ENCODE data around the gene DCX. TPM values are rescaled to one million over a fixed set of nuclear protein-coding genes. Genes with fewer than 3 reads are reported as not detected.

DCX gene
- total and polyA plus RNA-seq, 2 of the 4 experiments (the other 2 are of a cell fraction) = not detected

GRCh38 chrX:111254896-111255693 is 156.9 kb downstream of the DCX start:
- Histone ChIP-seq H3K9ac (ENCODE audit: low read depth, low read length) (no peak overlapping the region), H2AK5ac (ENCODE audit: low read depth, low read length) (no peak overlapping the region), H2BK120ac (ENCODE audit: low read depth, low read length) (no peak overlapping the region), H3K9me1 (ENCODE audit: insufficient read depth, low read length) (no peaks in the 10 kb centered on the region), H3K36me3 (ENCODE audit: control insufficient read depth, insufficient read depth, low read length) (no peaks in the 10 kb centered on the region), H4K5ac (ENCODE audit: low read depth, low read length) (no peak overlapping the region), H2AFZ (replicated peaks; ENCODE audit: low read length, poor library complexity) (no peak overlapping the region), H2BK20ac (ENCODE audit: low read depth, low read length) (no peak overlapping the region), H3K23ac (ENCODE audit: low read depth, low read length) (no peak overlapping the region), H3K79me1 (ENCODE audit: low read depth in 1 of 2, low read length in 2 of 2) (no peaks in the 10 kb centered on the region), H3K4me2 (ENCODE audit: low read depth, low read length) (no peak overlapping the region), H3K9me3 (ENCODE audit: control insufficient read depth, insufficient read depth, low read length) (no peaks in the 10 kb centered on the region), H2AK9ac (replicated peaks; ENCODE audit: low read depth, low read length, poor library complexity) (no peak overlapping the region), H3K18ac (ENCODE audit: low read depth, low read length) (no peak overlapping the region), H4K91ac (ENCODE audit: insufficient read depth, low read depth, low read length) (no peak overlapping the region), H2BK5ac (ENCODE audit: low read depth, low read length, poor library complexity, severe bottlenecking) (no peak overlapping the region), H2BK15ac (ENCODE audit: low read depth, low read length) (no peak overlapping the region), H3K27me3 (ENCODE audit: control insufficient read depth, insufficient read depth, low read length) (peaks cover 5% of the 10 kb centered on the region), H4K8ac (ENCODE audit: low read depth in 2 of 2, low read length in 2 of 2) (no peak overlapping the region), H3K4me1 (ENCODE audit: control insufficient read depth, insufficient read depth, low read length) (no peaks in the 10 kb centered on the region), H3K4ac (ENCODE audit: low read depth, low read length) (no peak overlapping the region), H3K56ac (ENCODE audit: extremely low read depth, insufficient read depth, low read length) (no peak overlapping the region), H3K27ac (ENCODE audit: insufficient read depth, low read length) (no peak overlapping the region), H3K4me3 (ENCODE audit: insufficient read depth, low read depth, low read length) (no peak overlapping the region), H3K14ac (replicated peaks; ENCODE audit: low read depth, low read length) (no peak overlapping the region), H4K20me1 (ENCODE audit: insufficient read depth, low read length) (no peaks in the 10 kb centered on the region)
- DNase-seq (no peak), ATAC-seq (ENCODE audit: low read depth) (no peak)
- ChIA-PET CTCF (no interaction called here), POLR2A (ENCODE audit: unreplicated experiment) (no interaction called here)
- TF ChIP-seq SMC3 (IDR thresholded peaks at IDR 0.05; ENCODE audit: low read depth, low read length) (no peak), MAFK (IDR thresholded peaks at IDR 0.05; ENCODE audit: low read depth, low read length) (peak; percentile 76), POLR2A (IDR thresholded peaks at IDR 0.05; ENCODE audit: low read depth, low read length) (no peak), CHD1 (IDR thresholded peaks at IDR 0.05; ENCODE audit: low read depth, low read length) (no peak)
- 80% methylated on average over 1 of the region's 7 CpGs; no CpG with 5 or more reads in 1 of the 2 experiments for WGBS, 2 experiments (ENCODE audit: extremely low coverage in 2 of 2, insufficient read length in 1 of 2)
- no TSS peak for BruUV-seq (replicated peaks)
- dilution Hi-C loops (cut with HindIII; ENCODE audit: low sequenced_read_pairs, unreplicated experiment) (no loop called here), in situ Hi-C loops (cut with MboI; ENCODE audit: low sequenced_read_pairs) (no loop called here), intact Hi-C loops (cut with micrococcal nuclease) (no loop called here)

All from IMR-90 (cell line).